Stimulated activated CD4-positive, alpha-beta T cell treated with anti-CD3 and anti-CD28 coated beads, TNF-alpha, amount 100 ng/mL, for 4 hours (primary cell): ENCODE results near the gene PDGFD.

Source experiments
- DNase-seq, 3 experiments: peaks; one replicate each; pipeline ENCODE4 v3.0.0-alpha.2; 2020; ENCODE audit warnings: low read depth in 3 of 3

PDGFD gene

DNA sequence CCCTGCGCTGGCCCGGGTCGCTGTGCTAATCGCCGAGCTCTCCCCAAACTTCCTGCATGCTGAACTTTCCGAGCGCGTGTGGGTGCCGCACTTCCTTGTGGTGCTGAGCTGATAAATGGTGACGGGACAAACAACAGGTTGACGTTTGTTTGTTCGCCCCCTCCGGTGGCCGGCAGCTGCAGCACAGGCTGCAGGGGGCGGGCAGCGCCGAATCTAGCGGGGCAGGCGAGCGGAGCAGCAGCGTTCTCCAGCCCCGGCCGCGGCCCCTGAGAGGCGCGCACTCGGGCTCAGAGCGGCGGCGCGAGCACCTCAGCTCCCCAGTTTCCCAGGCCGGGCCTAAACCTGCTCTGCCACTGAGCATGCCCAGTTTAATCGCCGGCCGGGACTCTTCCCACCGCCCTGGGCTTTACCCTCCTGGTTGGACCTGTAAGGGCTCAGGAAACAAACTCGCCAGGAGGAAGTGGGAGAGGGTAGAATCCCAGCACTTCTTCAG lies at the start of gene PDGFD:
Gene PDGFD (minus strand): TSS at position 120 of the 493 bp plus-strand sequence.
- DNase-seq, result no peak

DNA sequence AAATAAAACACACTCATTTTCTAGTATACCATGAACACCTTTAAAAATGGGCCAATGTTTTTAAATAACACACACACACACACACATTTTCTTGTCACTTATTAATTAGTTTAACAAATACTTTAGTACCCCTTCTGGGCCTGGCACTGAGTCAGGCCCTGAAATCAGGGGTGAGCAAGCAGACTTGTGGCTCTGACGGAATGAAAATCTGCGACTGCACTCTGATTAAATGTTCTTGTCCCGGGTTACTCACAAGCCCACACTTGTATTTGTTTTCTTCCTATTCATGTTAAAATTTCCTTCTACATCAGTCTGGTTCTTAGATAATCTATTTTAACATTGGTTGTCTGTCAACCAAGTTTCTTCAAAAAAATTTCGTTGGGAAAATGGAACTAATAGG lies 43.0 kb upstream of the PDGFD start:
- DNase-seq, result no peak

GRCh38 chr11:104205838-104206237 lies 41.9 kb upstream of the PDGFD start:
- DNase-seq, result no peak

GRCh38 chr11:104200688-104201087 lies 36.7 kb upstream of the PDGFD start:
- DNase-seq, result no peak

- DNase-seq, result no peak
Measured at GRCh38 chr11:104199053-104199452, 35.1 kb upstream of the PDGFD start.

GRCh38 chr11:104198576-104198975 lies 34.6 kb upstream of the PDGFD start:
- DNase-seq, result no peak

DNA sequence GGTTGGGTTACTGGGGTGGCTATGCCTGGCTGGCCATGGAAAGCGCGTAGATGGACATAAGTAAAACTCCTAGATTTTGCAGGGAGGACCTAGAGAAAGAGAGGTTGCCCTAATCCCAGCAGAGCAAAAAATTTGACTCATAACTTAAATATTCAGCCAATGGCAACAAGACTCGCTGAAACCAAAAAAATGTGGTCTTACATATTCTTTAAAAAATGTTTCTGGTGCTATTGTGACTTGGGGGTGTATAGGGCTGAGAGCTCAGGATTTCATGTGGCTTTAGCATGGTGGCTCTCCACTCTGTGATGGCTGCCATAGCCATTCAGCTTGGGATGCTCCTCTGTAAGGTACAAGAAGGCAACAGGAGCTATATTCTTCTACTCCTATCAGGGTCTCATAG lies 27.2 kb upstream of the PDGFD start:
- no peak for DNase-seq

DNA sequence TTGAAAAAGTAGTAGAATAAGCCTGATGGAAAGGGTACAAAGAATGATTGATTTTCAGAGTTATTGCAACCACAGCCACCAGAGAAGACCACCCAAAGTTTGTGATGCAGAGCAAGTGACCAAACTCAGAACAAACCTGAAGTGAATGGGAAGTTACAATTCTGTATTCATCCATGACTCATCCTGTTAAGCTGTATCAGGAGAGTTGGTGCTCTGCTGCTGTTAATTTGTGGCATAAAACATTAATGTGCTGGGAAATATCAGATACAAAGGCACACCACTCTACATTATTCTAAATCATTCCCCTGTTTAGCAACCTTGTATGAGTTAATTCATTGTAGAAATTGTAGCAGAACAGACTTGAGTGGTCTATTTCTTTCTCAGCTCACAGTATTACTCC lies 19.6 kb upstream of the PDGFD start:
- DNase-seq, result no peak

DNA sequence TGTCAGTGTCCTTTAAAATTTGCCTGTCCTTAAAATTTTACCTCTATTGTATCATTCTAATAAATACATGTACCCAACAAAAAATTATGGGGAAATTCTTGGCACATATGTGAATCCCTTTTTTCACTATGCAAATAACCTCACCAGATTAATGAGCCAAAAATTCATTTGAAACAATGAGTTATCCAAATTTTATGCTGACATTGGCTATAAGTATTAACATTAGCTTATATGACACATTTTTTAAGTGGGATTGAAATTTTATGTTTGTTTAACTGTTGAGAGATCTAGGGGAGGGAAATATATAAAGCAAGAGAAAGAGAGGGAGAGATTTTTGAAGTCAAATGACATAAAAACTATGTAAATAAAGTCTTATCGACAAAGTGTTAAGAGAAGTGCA lies 11.8 kb upstream of the PDGFD start:
- no peak for DNase-seq

DNA sequence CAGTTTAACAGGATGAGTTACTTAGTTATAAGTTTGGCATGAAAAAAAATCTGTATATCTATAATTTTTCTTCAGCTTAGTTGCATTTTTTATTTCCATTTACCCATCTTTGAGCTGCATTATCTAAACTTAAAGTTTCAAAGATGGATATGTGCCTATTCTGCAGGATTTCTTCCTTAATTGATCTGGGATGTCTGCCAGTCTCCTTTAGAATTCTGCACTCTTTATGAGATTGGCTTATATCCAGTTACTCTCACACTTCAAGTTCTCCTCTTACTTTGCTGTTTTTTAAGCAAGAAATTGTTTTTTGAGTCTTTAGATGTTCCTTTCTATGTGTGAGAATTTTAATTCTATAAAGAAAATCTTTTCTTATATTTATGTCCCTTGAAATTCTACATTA lies 5.1 kb upstream of the PDGFD start:
- DNase-seq, result no peak

DNA sequence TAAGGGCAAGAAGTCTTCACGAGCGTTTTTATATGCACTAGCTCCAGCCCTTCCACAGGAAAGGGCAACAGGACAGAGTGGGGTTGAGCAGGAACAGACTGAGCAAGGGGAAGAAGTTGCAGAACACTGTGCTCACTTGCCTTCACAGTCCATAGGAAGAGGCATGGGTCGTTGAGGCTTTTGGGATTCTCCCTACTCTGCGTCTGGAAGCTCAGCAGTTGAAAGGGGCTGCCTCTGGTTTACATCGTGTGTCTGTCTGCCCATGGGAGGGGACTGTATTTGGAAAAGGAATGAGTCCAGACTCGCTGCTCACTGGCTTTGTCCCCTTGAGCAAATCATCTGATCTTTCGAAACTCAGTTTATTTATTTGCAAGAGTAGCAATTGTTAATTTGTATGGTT lies 1.1 kb upstream of the PDGFD start:
- DNase-seq, result no peak

DNA sequence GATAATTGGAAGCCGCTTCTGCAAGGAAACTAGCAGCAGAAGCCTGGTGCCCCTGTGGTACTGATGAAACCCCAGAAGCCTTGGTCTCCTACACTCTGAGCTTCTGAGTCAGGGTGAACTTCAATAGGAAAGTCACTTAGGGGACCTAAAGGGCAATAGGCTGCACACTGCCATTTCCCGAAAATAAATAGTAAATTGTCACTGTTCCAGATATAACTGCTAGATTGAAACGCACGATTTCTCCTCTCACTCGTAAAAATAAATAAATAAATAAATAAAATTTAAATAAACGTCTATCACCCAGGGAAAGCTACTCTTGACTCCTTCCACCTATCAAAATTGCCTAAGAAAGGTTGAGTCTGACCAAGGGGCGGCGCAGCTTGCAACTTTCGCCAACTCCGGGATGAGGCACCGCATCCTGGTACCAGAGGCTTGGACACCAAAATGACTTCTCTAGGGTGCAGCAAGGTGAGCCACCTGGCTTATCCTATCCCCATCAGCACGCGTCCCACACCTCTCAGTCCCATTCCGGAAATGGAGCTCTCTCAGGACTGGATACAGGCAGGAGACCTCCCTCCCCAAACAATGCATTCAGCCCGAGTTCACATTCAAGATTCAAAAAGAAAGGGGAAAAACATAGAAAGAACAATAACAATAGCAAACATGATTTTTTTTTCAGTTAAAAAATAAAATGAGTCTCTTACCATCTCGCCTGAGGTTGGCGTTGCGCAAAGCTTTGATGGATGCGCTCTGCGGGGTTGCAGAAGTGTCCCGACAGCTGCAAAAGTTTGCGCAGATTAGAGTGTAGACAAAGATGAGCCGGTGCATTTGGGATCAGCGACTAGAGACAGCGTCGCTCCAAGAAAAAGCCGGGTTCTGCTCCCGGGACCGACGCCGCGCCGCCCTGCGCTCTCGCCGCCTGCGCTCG lies 583 bp downstream of the PDGFD start:
- no peak for DNase-seq

DNA sequence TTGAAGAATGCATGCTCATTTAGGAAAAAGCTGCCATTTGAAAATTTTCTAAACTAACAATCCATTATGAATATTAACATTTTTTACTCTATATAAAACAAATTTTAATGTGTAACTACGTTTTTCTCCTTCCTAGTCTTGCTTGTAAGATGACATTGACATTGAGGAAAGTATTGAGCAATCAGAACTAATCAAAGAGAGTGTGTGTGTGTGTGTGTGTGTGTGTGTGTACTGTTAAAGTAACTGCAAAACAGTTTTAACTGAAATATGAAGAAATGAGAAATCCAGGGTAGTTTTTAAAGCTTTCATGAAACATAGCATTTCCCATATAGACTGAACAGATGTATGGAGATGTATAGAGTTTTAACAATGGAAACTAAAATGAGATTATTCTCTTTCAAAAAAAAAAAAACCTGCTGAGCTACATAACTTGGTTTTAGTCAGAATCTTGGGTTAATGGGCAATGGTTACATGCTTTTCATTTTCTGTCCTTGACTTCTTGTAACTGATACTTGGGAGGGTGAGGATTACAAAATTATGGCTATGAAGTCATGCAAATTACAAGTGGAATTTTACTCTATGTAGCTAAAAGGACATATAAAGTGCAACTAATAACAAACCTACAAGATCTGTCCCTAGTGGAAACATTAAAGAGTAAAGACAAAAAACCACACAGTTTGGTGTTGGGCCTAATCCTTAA lies 2.0 kb downstream of the PDGFD start:
- no peak for DNase-seq

GRCh38 chr11:104159356-104159755 lies 4.6 kb downstream of the PDGFD start:
- DNase-seq, result no peak

DNA sequence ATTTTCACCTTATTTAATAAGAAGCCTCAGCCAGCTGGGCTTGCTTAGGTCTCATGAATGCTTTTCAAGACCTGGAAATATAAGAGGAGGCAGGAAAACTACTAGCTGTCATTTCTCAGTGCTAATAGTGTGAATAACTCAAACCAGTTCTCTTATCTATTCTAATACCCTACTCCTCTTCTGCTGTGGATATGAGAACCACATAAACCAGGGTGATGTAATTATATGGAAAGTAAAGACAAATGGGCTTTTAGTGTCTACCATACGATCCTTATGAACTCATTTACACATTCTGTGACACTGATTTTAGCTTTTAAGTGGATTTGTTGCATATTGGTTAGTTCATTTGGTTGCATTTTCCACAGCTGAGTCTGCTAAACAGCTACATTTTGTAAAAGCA lies 8.6 kb downstream of the PDGFD start:
- no peak for DNase-seq

GRCh38 chr11:104154296-104154695 lies 9.7 kb downstream of the PDGFD start:
- DNase-seq, result no peak

- no peak for DNase-seq
Measured at GRCh38 chr11:104152941-104153505, 10.9 kb downstream of the PDGFD start.

DNA sequence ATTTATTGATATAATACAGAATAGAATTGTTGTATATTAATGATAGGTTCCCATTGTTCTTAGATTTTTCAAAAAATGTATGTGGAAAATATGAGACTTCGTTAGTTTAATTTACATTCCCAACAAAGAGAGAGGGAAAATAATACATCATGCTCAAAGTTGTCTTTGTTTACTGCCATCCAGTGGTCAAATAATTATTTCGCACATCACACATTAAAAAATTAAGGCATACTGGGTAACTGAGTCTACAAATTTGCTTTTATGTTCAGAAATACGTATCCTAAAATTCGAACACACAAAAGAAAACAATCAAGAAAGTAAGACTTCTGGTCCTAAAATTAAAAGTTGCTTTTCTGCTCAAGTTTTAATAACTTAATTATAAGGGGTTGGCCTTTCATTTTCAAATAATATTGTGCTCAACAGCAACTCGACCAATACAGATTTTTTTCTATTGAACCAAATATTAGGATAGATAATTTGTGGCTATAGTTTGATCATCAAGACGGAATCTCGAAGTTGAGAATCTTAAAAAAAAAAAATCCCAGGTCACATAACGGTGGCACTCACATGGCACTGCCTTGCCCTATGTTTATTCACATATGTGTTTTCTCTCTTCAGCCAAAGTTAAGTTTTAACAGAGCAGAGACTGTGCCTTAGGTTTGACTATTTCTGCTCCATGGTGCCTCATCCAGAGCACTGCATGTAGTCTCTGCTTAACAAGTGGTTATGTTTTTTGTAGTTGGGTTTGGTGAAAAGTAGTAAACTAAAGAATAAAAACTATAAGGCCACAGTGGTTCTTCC lies 12.3 kb downstream of the PDGFD start:
- no peak for DNase-seq

GRCh38 chr11:104148706-104149105 lies 15.2 kb downstream of the PDGFD start:
- DNase-seq, result no peak

DNA sequence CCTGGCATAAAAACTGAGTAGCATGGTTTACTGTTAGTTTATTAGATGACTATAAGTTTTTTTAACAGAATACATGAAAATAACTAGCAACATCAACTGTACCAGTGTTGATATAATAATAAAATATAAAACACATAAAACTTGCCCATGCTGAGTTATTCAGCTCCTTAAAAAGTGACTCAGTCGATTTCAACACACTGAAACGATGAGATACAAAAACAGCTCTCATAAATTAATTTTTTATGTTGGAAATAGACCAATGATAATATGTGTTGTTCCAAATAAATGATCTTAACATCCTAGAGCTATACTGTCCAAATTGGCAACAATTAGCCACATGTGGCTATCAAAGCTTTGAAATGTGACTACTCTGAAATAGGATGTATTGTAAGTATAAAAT lies 15.9 kb downstream of the PDGFD start:
- DNase-seq, result no peak

DNA sequence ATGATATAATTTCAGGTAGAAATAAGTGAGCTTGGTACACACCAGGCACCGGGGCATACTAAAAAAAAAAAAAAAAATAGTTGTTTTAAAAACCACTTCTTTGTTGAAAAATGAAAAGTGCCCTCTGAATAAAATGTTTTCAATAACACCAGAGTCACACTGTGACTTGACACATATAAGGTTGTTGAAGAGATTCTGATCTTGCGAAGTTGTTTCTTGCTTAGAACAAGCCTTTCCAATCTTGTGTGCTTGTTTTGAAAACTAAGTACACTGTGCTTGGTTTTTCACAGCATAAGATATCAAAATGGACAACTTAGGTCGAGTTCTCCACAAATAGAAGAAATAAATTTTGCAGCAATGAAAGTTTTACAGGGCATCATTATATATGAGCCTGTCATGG lies 17.0 kb downstream of the PDGFD start:
- no peak for DNase-seq

- no peak for DNase-seq
Measured at GRCh38 chr11:104146421-104146820, 17.5 kb downstream of the PDGFD start.
